GM12878 (cell line): Measurements from ENCODE around the gene KCNQ1OT1. TPM values are rescaled to one million over a fixed set of nuclear protein-coding genes. Genes with fewer than 3 reads are reported as not detected.

Source experiments
- ATAC-seq: fragments of 200-7000 bp; cut with Tn5 transposase; 3 replicates; pipeline ENCODE4 v1.9.1; 2020; ENCODE audit warnings: mild to moderate bottlenecking, moderate library complexity
- BruUV-seq: library from RNA; stranded (reverse); fragments of 400-500 nt; replicated peaks from 2 replicates; lab custom pipeline; 2021; lab: Mats Ljungman, UMichigan
- CTCF ChIA-PET: fragments of 300-600 bp; sonication (Branson Sonifier 250); formaldehyde crosslinking; extraction: SDS; loops from one replicate; lab custom pipeline; 2021; ENCODE audit warnings: inconsistent platforms; lab: Yijun Ruan, JAX
- POLR2A ChIA-PET: fragments of 350-600 bp; formaldehyde crosslinking; extraction: SDS; loops from one replicate; lab custom pipeline; 2021; ENCODE audit warnings: inconsistent platforms; lab: Charles Lee
- RAD21 ChIA-PET: fragments of 300-600 bp; sonication (Branson Sonifier 250); formaldehyde crosslinking; loops from one replicate; lab custom pipeline; 2023; ENCODE audit warnings: antibody characterized with exemption; ENCODE audit not compliant: unreplicated experiment; lab: Charles Lee
- SMC1A ChIA-PET: fragments of 300-600 bp; sonication (Branson Sonifier 250); formaldehyde crosslinking; loops from one replicate; lab custom pipeline; 2023; ENCODE audit not compliant: unreplicated experiment, uncharacterized antibody; lab: Charles Lee
- DNase-seq: peaks from one replicate; pipeline ENCODE4 v3.0.0-alpha.2; 2011; ENCODE audit warnings: low read depth, low spot score
- FAIRE-seq: peaks from 3 replicates; lab custom pipeline; 2011; peaks lifted over from hg19 to GRCh38; lab: Jason Lieb, UNC
- H2AFZ ChIP-seq: 2 replicates; pipeline ENCODE4 v1.6.0; 2011; ENCODE audit warnings: low read depth, low read length, control low read depth; ENCODE audit not compliant: control insufficient read depth
- H3K27ac ChIP-seq: 2 replicates; pipeline ENCODE4 v1.5.1; 2011; ENCODE audit warnings: control low read depth; ENCODE audit not compliant: control insufficient read depth, insufficient read depth
- H3K27me3 ChIP-seq, 2 experiments: replicated peaks in 1 of 2; 2 replicates each; pipeline versions ENCODE4 v1.6.0 to v1.6.1; 2011; ENCODE audit warnings: low read length in 1 of 2; ENCODE audit not compliant: control insufficient read depth in 2 of 2, insufficient read depth in 2 of 2
- H3K36me3 ChIP-seq, 2 experiments: 2 replicates each; pipeline ENCODE4 v1.5.1; 2011; ENCODE audit warnings: low read length in 1 of 2; ENCODE audit not compliant: control insufficient read depth in 2 of 2, insufficient read depth in 2 of 2
- H3K4me1 ChIP-seq: 2 replicates; pipeline ENCODE4 v1.6.1; 2011; ENCODE audit warnings: mild to moderate bottlenecking, low read length, moderate library complexity, mixed read lengths; ENCODE audit not compliant: control insufficient read depth, insufficient read depth
- H3K4me2 ChIP-seq: 2 replicates; pipeline ENCODE4 v1.6.0; 2011; ENCODE audit warnings: control low read depth; ENCODE audit not compliant: control insufficient read depth, insufficient read depth
- H3K4me3 ChIP-seq: fragments of 200-600 bp; sonication (generic); 2 replicates; pipeline ENCODE4 v1.5.1; 2016
- H3K79me2 ChIP-seq: 2 replicates; pipeline ENCODE4 v1.6.0; 2011; ENCODE audit warnings: low read length; ENCODE audit not compliant: control insufficient read depth, insufficient read depth
- H3K9ac ChIP-seq: 2 replicates; pipeline ENCODE4 v1.8.0; 2011; ENCODE audit warnings: low read length, control low read depth, mixed read lengths; ENCODE audit not compliant: control insufficient read depth, insufficient read depth
- H3K9me3 ChIP-seq: replicated peaks from 3 replicates; pipeline ENCODE4 v1.5.1; 2011; ENCODE audit warnings: mild to moderate bottlenecking, low read length; ENCODE audit not compliant: control insufficient read depth, insufficient read depth
- H4K20me1 ChIP-seq: 2 replicates; pipeline ENCODE4 v1.6.0; 2011; ENCODE audit not compliant: control insufficient read depth, insufficient read depth
- ASH2L ChIP-seq: fragments of 300-600, 200-600 bp; sonication (generic); IDR thresholded peaks from 2 replicates; pipeline ENCODE4 v1.6.1; 2017; ENCODE audit warnings: low read depth, mild to moderate bottlenecking, borderline replicate concordance
- CEBPB ChIP-seq, 2 experiments: fragments of 150-350 bp in 1 of 2; IDR thresholded peaks; 2 replicates each; pipeline ENCODE4 v1.6.1; 2012 to 2014; ENCODE audit warnings: low read depth in 2 of 2, low read length in 2 of 2, borderline replicate concordance in 1 of 2, inconsistent platforms in 1 of 2
- CUX1 ChIP-seq: IDR thresholded peaks from 2 replicates; pipeline ENCODE4 v1.6.1; 2012; ENCODE audit warnings: improper control_type of control experiment, low read depth, low read length; ENCODE audit not compliant: insufficient replicate concordance
- EGR1 ChIP-seq, 2 experiments: IDR thresholded peaks; 1 replicate in 1 of 2; 2 replicates in 1 of 2; pipeline ENCODE4 v1.6.1; 2011 to 2012; ENCODE audit warnings: low read depth in 2 of 2, low read length in 2 of 2, borderline replicate concordance in 1 of 2, mild to moderate bottlenecking in 1 of 2, moderate library complexity in 1 of 2
- JUNB ChIP-seq: IDR thresholded peaks from 2 replicates; pipeline ENCODE4 v1.6.1; 2016; ENCODE audit warnings: antibody characterized with exemption, mild to moderate bottlenecking
- RBBP5 ChIP-seq: fragments of 200-600 bp; sonication (generic); conservative IDR thresholded peaks from 2 replicates; pipeline ENCODE4 v1.6.1; 2016
- SKIL ChIP-seq: fragments of 450-650 bp; IDR thresholded peaks from 2 replicates; pipeline ENCODE4 v1.6.1; 2017; ENCODE audit warnings: mild to moderate bottlenecking, low read depth, inconsistent platforms; ENCODE audit not compliant: poor library complexity, severe bottlenecking
- WGBS: methylation state at CpG from one replicate; pipeline ENCODE4 v1.1.6; 2016; ENCODE audit warnings: low lambda C conversion rate; ENCODE audit not compliant: insufficient replicate concordance, insufficient coverage; ENCODE audit errors: missing lambda C conversion rate; 5-methylcytosine and 5-hydroxymethylcytosine counted together
- in situ Hi-C: fragments of 300-500 bp; cut with MboI; formaldehyde crosslinking; loops from 9 replicates; pipeline ENCODE4 v1.14.3; 2018; ENCODE audit warnings: mixed read lengths
- intact Hi-C: fragments of 100-400 bp; cut with micrococcal nuclease; formaldehyde crosslinking; loops from one replicate; pipeline ENCODE4 v1.14.2; 2022; ENCODE audit not compliant: unreplicated experiment
- polyA plus RNA-seq, 11 experiments: library from polyadenylated mRNA; depleted of rRNA in 4 of 11; unstranded in 6 of 11; stranded (reverse) in 5 of 11; fragments of >200 nt; fragmentation: Nextera tagmentation in 4 of 11; fragmentation: Illumina TruSeq in 1 of 11; extraction: Ambion mirVana in 4 of 11; extraction: Trizol in 1 of 11; gene quantifications; 1 replicate in 1 of 11; 2 replicates in 10 of 11; pipeline versions ENCODE4 v1.2.1 to v1.2.3, GENCODE V29; 2011 to 2016; ENCODE audit warnings: inconsistent platforms in 2 of 11, missing spikeins in 2 of 11, low read depth in 1 of 11
- total RNA-seq, 4 experiments: library from RNA; depleted of rRNA in 3 of 4; stranded (reverse); fragments of >200 nt in 3 of 4; fragmentation: Illumina TruSeq in 1 of 4; extraction: Trizol in 1 of 4; gene quantifications; 2 replicates each; pipeline versions ENCODE4 v1.2.1 to v1.2.3, GENCODE V29; 2013 to 2021
- TF ChIP-seq, protein P1 (sequence below): fragments of 150-350 bp; IDR thresholded peaks from 2 replicates; pipeline ENCODE4 v1.6.1; 2016; ENCODE audit warnings: low read depth, low read length
- TF ChIP-seq, protein P2 (sequence below): IDR thresholded peaks from 2 replicates; pipeline ENCODE4 v1.6.1; 2012; ENCODE audit warnings: low read depth, low read length, improper control_type of control experiment

The KCNQ1OT1 gene
- total and polyA plus RNA-seq, 10 of the 15 experiments (the other 5 are each of a cell fraction or from before 2014, with no cell fraction given), result 0.02 to 1.6 (median 0.41) TPM

GRCh38 chr11:2644844-2645778 is 54.7 kb downstream of the KCNQ1OT1 start:
- Histone ChIP-seq H3K4me1 (no peaks in the 10 kb centered on the region), H3K36me3 (no peaks in the 10 kb centered on the region), H3K27me3 (no peaks in the 10 kb centered on the region; a peak in 1 of 4 replicates), H3K79me2 (no peaks in the 10 kb centered on the region), H3K4me2 (no peak overlapping the region), H3K27ac (no peak overlapping the region), H2AFZ (no peak overlapping the region), H4K20me1 (no peaks in the 10 kb centered on the region), H3K9me3 (no peaks in the 10 kb centered on the region; the same call in none of the 3 replicates), H3K9ac (no peak overlapping the region), H3K4me3 (no peak overlapping the region)
- ChIA-PET SMC1A (no interaction called here), RAD21 (no interaction called here), POLR2A (no interaction called here), CTCF (no interaction called here)
- no peak for FAIRE-seq
- in situ Hi-C loops, result no loop called here
- no peak for DNase-seq
- TF ChIP-seq ASH2L (no peak), JUNB (no peak), SKIL (no peak), CUX1 (no peak), EGR1 (IDR thresholded peaks at IDR 0.05; ENCODE audit: borderline replicate concordance in 1 of 2, low read depth in 2 of 2, low read length in 2 of 2) (no peak), RBBP5 (no peak), CEBPB (IDR thresholded peaks at IDR 0.05; ENCODE audit: borderline replicate concordance in 1 of 2, low read depth in 2 of 2, low read length in 2 of 2) (no peak)
- TF ChIP-seq, protein P1, sequence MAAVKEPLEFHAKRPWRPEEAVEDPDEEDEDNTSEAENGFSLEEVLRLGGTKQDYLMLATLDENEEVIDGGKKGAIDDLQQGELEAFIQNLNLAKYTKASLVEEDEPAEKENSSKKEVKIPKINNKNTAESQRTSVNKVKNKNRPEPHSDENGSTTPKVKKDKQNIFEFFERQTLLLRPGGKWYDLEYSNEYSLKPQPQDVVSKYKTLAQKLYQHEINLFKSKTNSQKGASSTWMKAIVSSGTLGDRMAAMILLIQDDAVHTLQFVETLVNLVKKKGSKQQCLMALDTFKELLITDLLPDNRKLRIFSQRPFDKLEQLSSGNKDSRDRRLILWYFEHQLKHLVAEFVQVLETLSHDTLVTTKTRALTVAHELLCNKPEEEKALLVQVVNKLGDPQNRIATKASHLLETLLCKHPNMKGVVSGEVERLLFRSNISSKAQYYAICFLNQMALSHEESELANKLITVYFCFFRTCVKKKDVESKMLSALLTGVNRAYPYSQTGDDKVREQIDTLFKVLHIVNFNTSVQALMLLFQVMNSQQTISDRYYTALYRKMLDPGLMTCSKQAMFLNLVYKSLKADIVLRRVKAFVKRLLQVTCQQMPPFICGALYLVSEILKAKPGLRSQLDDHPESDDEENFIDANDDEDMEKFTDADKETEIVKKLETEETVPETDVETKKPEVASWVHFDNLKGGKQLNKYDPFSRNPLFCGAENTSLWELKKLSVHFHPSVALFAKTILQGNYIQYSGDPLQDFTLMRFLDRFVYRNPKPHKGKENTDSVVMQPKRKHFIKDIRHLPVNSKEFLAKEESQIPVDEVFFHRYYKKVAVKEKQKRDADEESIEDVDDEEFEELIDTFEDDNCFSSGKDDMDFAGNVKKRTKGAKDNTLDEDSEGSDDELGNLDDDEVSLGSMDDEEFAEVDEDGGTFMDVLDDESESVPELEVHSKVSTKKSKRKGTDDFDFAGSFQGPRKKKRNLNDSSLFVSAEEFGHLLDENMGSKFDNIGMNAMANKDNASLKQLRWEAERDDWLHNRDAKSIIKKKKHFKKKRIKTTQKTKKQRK, result no peak
- TF ChIP-seq, protein P2, sequence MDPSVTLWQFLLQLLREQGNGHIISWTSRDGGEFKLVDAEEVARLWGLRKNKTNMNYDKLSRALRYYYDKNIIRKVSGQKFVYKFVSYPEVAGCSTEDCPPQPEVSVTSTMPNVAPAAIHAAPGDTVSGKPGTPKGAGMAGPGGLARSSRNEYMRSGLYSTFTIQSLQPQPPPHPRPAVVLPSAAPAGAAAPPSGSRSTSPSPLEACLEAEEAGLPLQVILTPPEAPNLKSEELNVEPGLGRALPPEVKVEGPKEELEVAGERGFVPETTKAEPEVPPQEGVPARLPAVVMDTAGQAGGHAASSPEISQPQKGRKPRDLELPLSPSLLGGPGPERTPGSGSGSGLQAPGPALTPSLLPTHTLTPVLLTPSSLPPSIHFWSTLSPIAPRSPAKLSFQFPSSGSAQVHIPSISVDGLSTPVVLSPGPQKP, result no peak
- ATAC-seq, result no peak
- BruUV-seq, result no TSS peak
- 53% methylated on average over 4 of the region's 4 CpGs for WGBS
- intact Hi-C loops, result no loop called here
